ENCODE results near the gene ELF1.

- TF ChIP-seq, protein P1, sequence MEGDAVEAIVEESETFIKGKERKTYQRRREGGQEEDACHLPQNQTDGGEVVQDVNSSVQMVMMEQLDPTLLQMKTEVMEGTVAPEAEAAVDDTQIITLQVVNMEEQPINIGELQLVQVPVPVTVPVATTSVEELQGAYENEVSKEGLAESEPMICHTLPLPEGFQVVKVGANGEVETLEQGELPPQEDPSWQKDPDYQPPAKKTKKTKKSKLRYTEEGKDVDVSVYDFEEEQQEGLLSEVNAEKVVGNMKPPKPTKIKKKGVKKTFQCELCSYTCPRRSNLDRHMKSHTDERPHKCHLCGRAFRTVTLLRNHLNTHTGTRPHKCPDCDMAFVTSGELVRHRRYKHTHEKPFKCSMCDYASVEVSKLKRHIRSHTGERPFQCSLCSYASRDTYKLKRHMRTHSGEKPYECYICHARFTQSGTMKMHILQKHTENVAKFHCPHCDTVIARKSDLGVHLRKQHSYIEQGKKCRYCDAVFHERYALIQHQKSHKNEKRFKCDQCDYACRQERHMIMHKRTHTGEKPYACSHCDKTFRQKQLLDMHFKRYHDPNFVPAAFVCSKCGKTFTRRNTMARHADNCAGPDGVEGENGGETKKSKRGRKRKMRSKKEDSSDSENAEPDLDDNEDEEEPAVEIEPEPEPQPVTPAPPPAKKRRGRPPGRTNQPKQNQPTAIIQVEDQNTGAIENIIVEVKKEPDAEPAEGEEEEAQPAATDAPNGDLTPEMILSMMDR (IDR thresholded peaks at IDR 0.05) = no peak
- TF ChIP-seq POLR2A (IDR thresholded peaks at IDR 0.05) = no peak
These were observed 107.8 kb downstream of the ELF1 start for GRCh38 chr13:40911341-40911740.
